ENCODE data around the gene CSTB.

DNA sequence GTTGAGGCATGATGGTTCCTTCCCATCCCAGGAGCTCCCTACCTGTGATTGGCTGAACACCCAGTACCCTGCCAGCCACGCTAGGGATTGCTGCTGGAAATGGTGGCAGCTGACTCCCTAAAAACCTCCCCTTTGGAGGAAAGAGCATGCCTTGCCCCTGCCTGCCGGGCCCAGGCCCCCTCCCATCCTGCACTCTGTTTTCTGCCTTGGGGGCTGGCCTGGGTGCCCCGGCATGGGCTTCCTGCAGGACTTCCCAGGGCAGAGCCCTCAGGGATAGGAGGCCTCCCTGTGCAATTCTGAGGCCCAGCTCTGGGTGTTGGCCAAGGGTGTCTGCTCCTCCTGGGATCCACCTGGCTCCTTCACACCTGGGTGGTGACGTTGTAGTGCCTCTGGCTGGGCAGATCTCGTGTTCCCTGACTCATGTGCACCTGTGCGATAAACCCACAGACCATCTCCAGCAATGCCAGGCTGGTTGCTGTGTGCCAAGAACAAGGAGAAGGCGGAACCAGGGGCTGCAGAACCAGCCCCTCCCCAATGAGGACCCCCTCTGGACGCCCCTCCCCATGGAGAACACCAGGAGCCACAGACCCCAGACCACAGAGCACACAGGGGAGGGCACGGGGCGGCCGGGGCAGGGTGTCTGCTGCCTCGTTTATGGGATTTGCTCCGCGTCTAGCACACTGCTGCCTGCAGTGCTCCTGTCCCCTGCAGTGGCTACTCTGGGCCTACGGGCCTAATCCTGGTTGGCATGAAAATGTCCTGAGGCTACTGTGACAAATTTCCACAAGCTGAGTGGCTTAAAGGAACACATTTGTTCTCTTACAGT lies 13.6 kb downstream of the CSTB start:
- TF ChIP-seq CTCF (conservative IDR thresholded peaks at IDR 0.05; ENCODE audit: low read length): no peak
- no peak for TF ChIP-seq EZH2phosphoT487 (IDR thresholded peaks at IDR 0.05; ENCODE audit: borderline replicate concordance)

All from Loucy (cell line).